ENCODE data around the gene USP25. TPM values are rescaled to one million over a fixed set of nuclear protein-coding genes. Genes with fewer than 3 reads are reported as not detected.
"Not testable (repeated sequence)": the region's sequence is repeated elsewhere in the genome, so short reads cannot be mapped to it uniquely, and the experiment has no call there.

The USP25 gene
- total and polyA plus RNA-seq, 4 donors = 14.6 to 148 (median 32.1) TPM

DNA sequence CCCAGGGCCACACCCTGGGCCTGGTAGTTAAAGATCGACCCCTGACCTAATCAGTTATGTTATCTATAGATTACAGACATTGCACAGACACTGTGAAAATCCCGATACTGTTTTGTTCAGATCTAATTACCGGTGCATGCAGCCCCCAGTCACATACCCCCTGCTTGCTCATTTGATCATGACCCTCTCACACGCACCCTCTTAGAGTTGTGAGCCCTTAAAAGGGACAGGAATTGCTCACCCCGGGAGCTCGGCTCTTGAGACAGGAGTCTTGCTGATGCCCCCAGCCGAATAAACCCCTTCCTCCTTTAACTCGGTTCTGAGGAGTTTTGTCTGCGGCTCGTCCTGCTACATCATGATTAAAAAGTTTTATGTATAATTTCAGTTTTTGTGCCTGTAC, 9.0 kb downstream of the USP25 start:
- H3K36me3 ChIP-seq (ENCODE audit: control insufficient read depth in 4 of 4, insufficient read depth in 4 of 4, low read length in 4 of 4); H3K27me3 ChIP-seq (ENCODE audit: control insufficient read depth in 3 of 3, insufficient read depth in 3 of 3, low read length in 2 of 3); H3K9me3 ChIP-seq (ENCODE audit: control insufficient read depth in 4 of 4, insufficient read depth in 3 of 4, low read length in 3 of 4); H3K4me3 ChIP-seq; ATAC-seq (ENCODE audit: insufficient read depth, low FRiP score); H3K27ac ChIP-seq (ENCODE audit: low read depth in 1 of 2, low read length in 1 of 2); DNase-seq; H3K9ac ChIP-seq (ENCODE audit: insufficient read depth in 1 of 2, low read length in 2 of 2): not testable (repeated sequence)
- WGBS, 2 donors = 67 to 84% methylated on average over 10 of the region's 10 CpGs
- H3K4me1 ChIP-seq (ENCODE audit: control insufficient read depth in 5 of 5, insufficient read depth in 5 of 5, low read length in 5 of 5) = peaks cover 5 to 25% (median 7%) of the 10 kb centered on the region in 5 donors

GRCh38 chr21:15740383-15740782, 10.6 kb downstream of the USP25 start:
- WGBS, 2 donors = 77 to 90% methylated on average over 3 of the region's 3 CpGs
- ATAC-seq (ENCODE audit: insufficient read depth, low FRiP score) (no peak), DNase-seq (no peak)
- Histone ChIP-seq H3K36me3 (ENCODE audit: control insufficient read depth in 4 of 4, insufficient read depth in 4 of 4, low read length in 4 of 4) (peaks cover 0 to 5% (median 0%) of the 10 kb centered on the region in 4 donors), H3K27ac (ENCODE audit: low read depth in 1 of 2, low read length in 1 of 2) (no peak overlapping the region), H3K9me3 (ENCODE audit: control insufficient read depth in 4 of 4, insufficient read depth in 3 of 4, low read length in 3 of 4) (no peaks in the 10 kb centered on the region), H3K27me3 (ENCODE audit: control insufficient read depth in 3 of 3, insufficient read depth in 3 of 3, low read length in 2 of 3) (no peaks in the 10 kb centered on the region), H3K9ac (ENCODE audit: insufficient read depth in 1 of 2, low read length in 2 of 2) (no peak overlapping the region), H3K4me3 (no peak overlapping the region), H3K4me1 (ENCODE audit: control insufficient read depth in 5 of 5, insufficient read depth in 5 of 5, low read length in 5 of 5) (peaks cover 5 to 23% (median 10%) of the 10 kb centered on the region in 5 donors)
- TF ChIP-seq CTCF (IDR thresholded peaks at IDR 0.05; ENCODE audit: control extremely low read depth, extremely low read depth) = no peak

GRCh38 chr21:15741510-15741909, 11.7 kb downstream of the USP25 start:
- Histone ChIP-seq H3K9ac (ENCODE audit: insufficient read depth in 1 of 2, low read length in 2 of 2) (no peak overlapping the region), H3K36me3 (ENCODE audit: control insufficient read depth in 4 of 4, insufficient read depth in 4 of 4, low read length in 4 of 4) (peaks cover 0 to 5% (median 0%) of the 10 kb centered on the region in 4 donors), H3K27ac (ENCODE audit: low read depth in 1 of 2, low read length in 1 of 2) (no peak overlapping the region), H3K9me3 (ENCODE audit: control insufficient read depth in 4 of 4, insufficient read depth in 3 of 4, low read length in 3 of 4) (no peaks in the 10 kb centered on the region), H3K4me3 (no peak overlapping the region), H3K27me3 (ENCODE audit: control insufficient read depth in 3 of 3, insufficient read depth in 3 of 3, low read length in 2 of 3) (no peaks in the 10 kb centered on the region), H3K4me1 (ENCODE audit: control insufficient read depth in 5 of 5, insufficient read depth in 5 of 5, low read length in 5 of 5) (peaks cover 5 to 22% (median 10%) of the 10 kb centered on the region in 5 donors)
- ATAC-seq (ENCODE audit: insufficient read depth, low FRiP score) (no peak), DNase-seq (no peak)
- WGBS, 2 donors = 47 to 65% methylated on average over 1 of the region's 1 CpG
- TF ChIP-seq CTCF (IDR thresholded peaks at IDR 0.05; ENCODE audit: control extremely low read depth, extremely low read depth) = no peak

GRCh38 chr21:15742052-15742670, 12.4 kb downstream of the USP25 start:
- TF ChIP-seq CTCF (IDR thresholded peaks at IDR 0.05; ENCODE audit: control extremely low read depth, extremely low read depth) = no peak
- 67 to 86% methylated on average over 4 of the region's 4 CpGs for WGBS, 2 donors
- ATAC-seq (ENCODE audit: insufficient read depth, low FRiP score) (no peak), DNase-seq (no peak)
- H3K36me3 ChIP-seq (ENCODE audit: control insufficient read depth in 4 of 4, insufficient read depth in 4 of 4, low read length in 4 of 4) = peaks cover 0 to 5% (median 0%) of the 10 kb centered on the region in 4 donors
- no peaks in the 10 kb centered on the region for H3K9me3 ChIP-seq (ENCODE audit: control insufficient read depth in 4 of 4, insufficient read depth in 3 of 4, low read length in 3 of 4)
- H3K9ac ChIP-seq (ENCODE audit: insufficient read depth in 1 of 2, low read length in 2 of 2) = no peak overlapping the region
- no peak overlapping the region for H3K27ac ChIP-seq (ENCODE audit: low read depth in 1 of 2, low read length in 1 of 2)
- H3K4me3 ChIP-seq = no peak overlapping the region
- H3K4me1 ChIP-seq (ENCODE audit: control insufficient read depth in 5 of 5, insufficient read depth in 5 of 5, low read length in 5 of 5) = peaks cover 5 to 22% (median 10%) of the 10 kb centered on the region in 5 donors
- H3K27me3 ChIP-seq (ENCODE audit: control insufficient read depth in 3 of 3, insufficient read depth in 3 of 3, low read length in 2 of 3) = no peaks in the 10 kb centered on the region

All from lung (tissue), 12 donors.